Ascending aorta (tissue), 2 donors: ENCODE measurements around the gene ADORA1. TPM values are rescaled to one million over a fixed set of nuclear protein-coding genes. Genes with fewer than 3 reads are reported as not detected.

Experiments used
- DNase-seq, 2 donors: peaks; one replicate each; pipeline ENCODE4 v3.0.0-alpha.2; 2019; ENCODE audit warnings: low spot score in 2 of 2
- H3K27ac ChIP-seq, 2 donors: fragments of 200-600 bp; sonication (generic); one replicate each; pipeline ENCODE4 v1.5.1; 2016 to 2017; ENCODE audit warnings: mild to moderate bottlenecking in 1 of 2
- H3K27me3 ChIP-seq: fragments of 200-600 bp; sonication (generic); one replicate; pipeline ENCODE4 v1.5.1; 2017
- H3K36me3 ChIP-seq, 2 donors: fragments of 200-600 bp; sonication (generic); one replicate each; pipeline ENCODE4 v1.5.1; 2016
- H3K4me1 ChIP-seq, 2 donors: fragments of 200-600 bp; sonication (generic); one replicate each; pipeline ENCODE4 v1.5.1; 2016 to 2017; ENCODE audit warnings: mild to moderate bottlenecking in 1 of 2
- H3K4me3 ChIP-seq, 2 donors: fragments of 200-600 bp; sonication (generic); one replicate each; pipeline ENCODE4 v1.5.1; 2016 to 2017; ENCODE audit warnings: mild to moderate bottlenecking in 1 of 2
- H3K9me3 ChIP-seq, 2 donors: fragments of 200-600 bp; sonication (generic); one replicate each; pipeline ENCODE4 v1.5.1; 2016
- intact Hi-C: fragments of 100-400 bp; cut with DNase I; formaldehyde crosslinking; loops from one replicate; pipeline ENCODE4 v1.15.1; 2023
- total RNA-seq: library from RNA; depleted of rRNA; stranded (reverse); fragments of >200 nt; gene quantifications from one replicate; pipeline ENCODE4 v1.1.0, GENCODE V29; 2016
- TF ChIP-seq, protein P1 (sequence below), 3 experiments: fragments of 200-600 bp in 2 of 3; fragments of 450-650 bp in 1 of 3; sonication (generic) in 2 of 3; IDR thresholded peaks; one replicate each; pipeline ENCODE4 v1.5.1; 2016 to 2019; ENCODE audit warnings: antibody characterized with exemption in 3 of 3, mild to moderate bottlenecking in 1 of 3, moderate library complexity in 1 of 3

Gene ADORA1
- total RNA-seq, 1 donor from 2014 or later, result 2.0 TPM

DNA sequence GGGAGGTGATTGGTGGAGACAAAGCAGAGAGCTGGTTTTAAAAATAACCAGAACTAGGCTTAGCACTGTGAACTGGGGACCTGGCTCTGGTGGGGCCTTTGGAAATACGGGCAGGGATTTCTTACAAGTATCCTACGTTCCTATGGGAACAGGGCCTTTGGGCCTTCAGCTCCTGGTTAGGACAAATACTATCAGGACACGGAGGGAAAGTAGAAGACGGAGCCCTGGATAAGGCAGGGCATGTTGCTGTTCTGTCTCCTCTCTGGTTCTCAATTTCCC lies 36.4 kb upstream of the ADORA1 start:
- no peaks in the 10 kb centered on the region for H3K4me1 ChIP-seq
- H3K9me3 ChIP-seq, result peaks cover 11 to 19% of the 10 kb centered on the region in 2 donors
- intact Hi-C loops, result no loop called here
- TF ChIP-seq, protein P1, sequence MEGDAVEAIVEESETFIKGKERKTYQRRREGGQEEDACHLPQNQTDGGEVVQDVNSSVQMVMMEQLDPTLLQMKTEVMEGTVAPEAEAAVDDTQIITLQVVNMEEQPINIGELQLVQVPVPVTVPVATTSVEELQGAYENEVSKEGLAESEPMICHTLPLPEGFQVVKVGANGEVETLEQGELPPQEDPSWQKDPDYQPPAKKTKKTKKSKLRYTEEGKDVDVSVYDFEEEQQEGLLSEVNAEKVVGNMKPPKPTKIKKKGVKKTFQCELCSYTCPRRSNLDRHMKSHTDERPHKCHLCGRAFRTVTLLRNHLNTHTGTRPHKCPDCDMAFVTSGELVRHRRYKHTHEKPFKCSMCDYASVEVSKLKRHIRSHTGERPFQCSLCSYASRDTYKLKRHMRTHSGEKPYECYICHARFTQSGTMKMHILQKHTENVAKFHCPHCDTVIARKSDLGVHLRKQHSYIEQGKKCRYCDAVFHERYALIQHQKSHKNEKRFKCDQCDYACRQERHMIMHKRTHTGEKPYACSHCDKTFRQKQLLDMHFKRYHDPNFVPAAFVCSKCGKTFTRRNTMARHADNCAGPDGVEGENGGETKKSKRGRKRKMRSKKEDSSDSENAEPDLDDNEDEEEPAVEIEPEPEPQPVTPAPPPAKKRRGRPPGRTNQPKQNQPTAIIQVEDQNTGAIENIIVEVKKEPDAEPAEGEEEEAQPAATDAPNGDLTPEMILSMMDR (IDR thresholded peaks at IDR 0.05), result no peak
- no peak overlapping the region for H3K4me3 ChIP-seq
- H3K36me3 ChIP-seq, result no peaks in the 10 kb centered on the region
- H3K27ac ChIP-seq, result no peak overlapping the region
- H3K27me3 ChIP-seq, result no peaks in the 10 kb centered on the region
- no peak for DNase-seq

DNA sequence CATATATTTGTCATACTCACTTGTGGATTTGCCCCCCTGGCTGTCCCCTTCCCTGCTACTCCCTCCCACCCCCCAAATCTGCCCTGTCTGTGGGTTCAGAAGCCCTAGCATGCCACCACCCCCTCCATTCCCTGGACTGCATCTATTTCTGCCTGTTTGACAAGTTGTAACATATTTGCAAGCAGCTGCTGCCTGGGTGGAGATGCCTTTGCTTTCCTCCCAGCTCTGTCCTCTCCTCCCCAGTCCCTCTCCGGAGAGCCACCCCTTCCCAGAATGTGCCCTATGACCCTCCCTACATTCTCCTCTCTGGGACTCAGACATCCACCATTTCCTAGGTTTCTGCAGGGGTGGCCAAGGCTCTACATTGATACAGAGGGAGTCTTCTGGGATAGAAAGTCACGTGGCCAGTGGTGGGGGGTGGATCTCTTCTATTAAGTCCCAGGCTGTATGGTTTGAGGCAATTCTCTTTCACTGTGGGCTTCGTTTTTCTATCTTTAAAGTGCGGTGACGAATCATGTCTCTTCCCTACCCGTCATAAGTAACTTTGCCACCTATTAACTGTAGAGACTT lies 35.7 kb upstream of the ADORA1 start:
- Histone ChIP-seq H3K36me3 (no peaks in the 10 kb centered on the region), H3K9me3 (peaks cover 11 to 19% of the 10 kb centered on the region in 2 donors), H3K4me3 (no peak overlapping the region), H3K27me3 (no peaks in the 10 kb centered on the region), H3K4me1 (no peaks in the 10 kb centered on the region), H3K27ac (no peak overlapping the region)
- no peak for DNase-seq
- intact Hi-C loops, result no loop called here
- TF ChIP-seq, protein P1 (IDR thresholded peaks at IDR 0.05), result no peak

DNA sequence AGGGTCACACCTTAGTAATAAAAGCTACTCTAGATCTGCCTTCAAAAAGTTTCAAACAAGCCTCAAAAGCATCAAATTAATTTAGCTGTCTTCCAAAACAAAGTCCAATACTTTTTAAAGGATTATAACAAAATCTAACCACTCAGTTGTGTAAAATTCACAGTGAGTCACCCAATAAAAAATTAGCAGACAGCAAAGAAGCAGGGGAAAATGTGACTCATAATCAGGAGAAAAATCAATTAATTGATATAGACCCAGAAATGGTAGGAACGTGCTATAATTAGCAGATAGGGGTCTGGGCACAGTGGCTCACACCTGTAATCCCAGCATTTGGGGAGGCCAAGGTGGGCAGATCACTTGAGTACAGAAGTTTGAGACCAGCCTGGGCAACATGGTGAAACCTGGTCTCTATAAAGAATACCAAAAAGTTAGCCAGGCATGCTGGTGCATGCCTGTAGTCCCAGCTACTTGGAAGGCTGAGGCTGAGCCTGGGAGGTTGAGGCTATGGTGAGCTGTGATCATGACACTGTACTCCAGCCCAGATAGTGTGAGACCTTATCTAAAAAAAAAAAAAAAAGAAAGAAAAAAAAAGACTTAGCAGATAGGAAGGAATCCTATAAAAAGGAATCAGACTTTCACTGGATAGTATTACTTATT lies 33.6 kb upstream of the ADORA1 start:
- no peaks in the 10 kb centered on the region for H3K27me3 ChIP-seq
- intact Hi-C loops, result no loop called here
- H3K9me3 ChIP-seq, result peaks cover 11 to 19% of the 10 kb centered on the region in 2 donors
- DNase-seq, result no peak
- H3K4me3 ChIP-seq, result no peak overlapping the region
- no peak overlapping the region for H3K27ac ChIP-seq
- no peaks in the 10 kb centered on the region for H3K4me1 ChIP-seq
- no peaks in the 10 kb centered on the region for H3K36me3 ChIP-seq
- TF ChIP-seq, protein P1 (IDR thresholded peaks at IDR 0.05), result no peak

DNA sequence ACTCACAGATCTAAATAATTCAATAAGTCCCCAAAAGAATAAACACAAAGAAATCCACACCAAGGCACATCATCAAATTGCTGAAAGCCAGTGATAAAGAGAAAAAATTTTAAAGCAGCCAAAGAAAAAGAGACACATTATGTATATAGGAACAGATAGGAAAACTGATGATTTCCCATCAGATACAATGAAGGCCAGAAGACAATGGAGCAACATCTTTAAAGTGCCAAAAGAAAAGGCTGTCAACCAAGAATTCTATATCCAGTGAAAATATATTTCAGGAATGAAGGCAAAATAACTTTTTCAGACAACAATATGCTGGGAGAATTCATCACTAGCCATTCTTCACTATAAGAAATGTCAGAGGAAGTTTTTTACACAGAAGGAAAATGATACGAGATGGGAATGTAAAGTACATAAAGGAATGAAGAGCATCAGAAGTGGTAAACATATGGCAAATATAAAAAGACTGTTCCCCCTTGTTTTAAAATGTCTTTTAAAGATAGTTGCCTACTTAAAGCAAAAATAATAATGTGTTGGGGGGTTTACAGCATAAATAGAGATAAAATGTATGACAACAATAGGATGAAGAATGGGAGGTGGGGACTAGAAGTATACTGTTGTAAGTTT lies 32.4 kb upstream of the ADORA1 start:
- TF ChIP-seq, protein P1 (IDR thresholded peaks at IDR 0.05), result no peak
- intact Hi-C loops, result no loop called here
- DNase-seq, result no peak
- Histone ChIP-seq H3K4me1 (no peaks in the 10 kb centered on the region), H3K27ac (no peak overlapping the region), H3K4me3 (no peak overlapping the region), H3K9me3 (peaks cover 11 to 19% of the 10 kb centered on the region in 2 donors), H3K27me3 (no peaks in the 10 kb centered on the region), H3K36me3 (no peaks in the 10 kb centered on the region)

DNA sequence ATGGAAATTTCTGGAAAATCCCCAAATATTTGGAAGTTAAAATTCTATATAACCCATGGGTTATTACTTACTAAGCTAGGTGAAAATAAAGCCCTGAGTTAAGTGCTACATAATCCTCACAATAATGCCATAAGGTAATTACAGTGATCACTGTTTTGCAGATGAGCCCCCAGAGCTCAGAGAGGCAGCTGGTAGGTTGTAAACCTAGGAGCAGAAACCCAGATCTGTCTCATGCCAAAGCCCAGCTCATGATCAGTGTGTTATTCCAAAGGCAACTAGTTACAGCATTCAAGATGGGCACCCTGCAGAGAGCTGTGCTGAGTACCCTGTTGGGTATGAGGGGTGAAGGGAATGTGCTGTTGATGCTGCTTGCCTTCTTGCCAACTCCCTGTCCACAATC lies 31.0 kb upstream of the ADORA1 start:
- H3K36me3 ChIP-seq, result no peaks in the 10 kb centered on the region
- TF ChIP-seq, protein P1 (IDR thresholded peaks at IDR 0.05), result no peak
- H3K4me3 ChIP-seq, result no peak overlapping the region
- no peak for DNase-seq
- H3K9me3 ChIP-seq, result peaks cover 11 to 19% of the 10 kb centered on the region in 2 donors
- H3K27me3 ChIP-seq, result no peaks in the 10 kb centered on the region
- H3K4me1 ChIP-seq, result no peaks in the 10 kb centered on the region
- intact Hi-C loops, result no loop called here
- H3K27ac ChIP-seq, result no peak overlapping the region
